Activated gamma-delta T cell treated with anti-CD3 and anti-CD28 coated beads, Interleukin-2, amount 50 U/mL, for 16 hours (primary cell): Measurements from ENCODE around the gene CARD9.
A peak's percentile ranks its signal among the peaks of the same experiment; 100 is the strongest.
"Not testable (repeated sequence)": the region's sequence is repeated elsewhere in the genome, so short reads cannot be mapped to it uniquely, and the experiment has no call there.

Source experiments
- DNase-seq: peaks from one replicate; pipeline ENCODE4 v3.0.0-alpha.2; 2020; ENCODE audit warnings: low read depth

The CARD9 gene, protein sequence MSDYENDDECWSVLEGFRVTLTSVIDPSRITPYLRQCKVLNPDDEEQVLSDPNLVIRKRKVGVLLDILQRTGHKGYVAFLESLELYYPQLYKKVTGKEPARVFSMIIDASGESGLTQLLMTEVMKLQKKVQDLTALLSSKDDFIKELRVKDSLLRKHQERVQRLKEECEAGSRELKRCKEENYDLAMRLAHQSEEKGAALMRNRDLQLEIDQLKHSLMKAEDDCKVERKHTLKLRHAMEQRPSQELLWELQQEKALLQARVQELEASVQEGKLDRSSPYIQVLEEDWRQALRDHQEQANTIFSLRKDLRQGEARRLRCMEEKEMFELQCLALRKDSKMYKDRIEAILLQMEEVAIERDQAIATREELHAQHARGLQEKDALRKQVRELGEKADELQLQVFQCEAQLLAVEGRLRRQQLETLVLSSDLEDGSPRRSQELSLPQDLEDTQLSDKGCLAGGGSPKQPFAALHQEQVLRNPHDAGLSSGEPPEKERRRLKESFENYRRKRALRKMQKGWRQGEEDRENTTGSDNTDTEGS

DNA sequence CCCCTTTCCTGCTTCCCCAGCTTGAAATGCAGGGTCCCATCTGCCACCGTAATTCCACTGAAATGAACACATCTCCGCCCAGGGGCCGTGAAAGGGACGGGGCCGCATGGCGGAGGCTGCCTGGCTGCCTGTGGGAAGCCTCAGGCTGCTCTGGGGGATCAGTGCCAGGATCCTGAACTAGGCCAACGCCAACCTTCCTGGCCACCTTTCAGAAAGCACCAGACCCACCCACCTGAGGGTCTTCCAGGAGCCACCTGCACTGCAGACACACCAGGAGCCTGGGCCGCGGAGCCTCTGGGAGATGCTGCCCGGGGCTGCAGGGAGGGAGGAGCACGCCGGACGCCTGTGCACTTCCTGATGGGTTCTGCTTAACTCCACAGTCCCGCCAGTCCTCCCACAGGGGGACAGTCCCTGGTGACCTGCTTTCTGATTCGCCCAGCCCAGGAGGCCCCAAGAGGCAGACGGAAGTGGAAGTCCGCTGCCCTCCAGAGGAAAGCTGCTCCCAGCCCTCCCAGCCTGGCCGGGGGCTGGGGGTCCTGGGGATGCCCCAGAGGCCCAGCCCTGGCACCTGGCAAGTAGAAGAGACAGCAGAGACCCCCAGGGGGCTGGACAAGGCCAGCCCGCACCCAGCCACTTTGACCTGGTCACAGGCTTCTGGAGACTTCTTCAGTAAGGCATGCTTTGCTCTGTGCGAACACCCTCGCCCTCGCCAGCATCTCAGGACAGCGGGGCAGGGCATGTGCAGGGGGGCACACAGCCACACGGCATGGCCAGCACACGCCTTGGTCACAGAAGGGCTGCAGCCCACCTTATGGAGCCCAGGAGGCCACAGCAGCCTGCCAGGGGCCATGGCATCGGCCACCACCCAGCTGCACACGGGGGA is at the start of gene CARD9:
TSS of gene CARD9 (minus strand) at position 370 of the 883 bp plus-strand sequence. CDS start 1,591 bp downstream, outside the sequence.
- DNase-seq: no peak

DNA sequence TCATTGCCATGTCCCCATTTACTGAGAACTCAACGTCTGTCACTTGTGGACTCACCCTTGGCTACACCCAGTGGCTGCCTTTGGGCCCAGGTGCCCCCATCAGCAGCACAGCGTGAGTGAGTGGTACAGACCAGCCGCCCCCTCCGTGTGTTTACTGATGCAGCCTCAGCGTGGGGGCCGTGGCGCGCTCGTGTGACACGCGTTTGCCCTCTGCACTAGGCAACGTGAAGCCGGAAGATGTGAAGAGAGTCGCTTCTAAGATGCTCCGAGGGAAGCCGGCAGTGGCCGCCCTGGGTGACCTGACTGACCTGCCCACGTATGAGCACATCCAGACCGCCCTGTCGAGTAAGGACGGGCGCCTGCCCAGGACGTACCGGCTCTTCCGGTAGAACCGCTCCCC is 49.4 kb upstream of the CARD9 start:
- no peak for DNase-seq

DNA sequence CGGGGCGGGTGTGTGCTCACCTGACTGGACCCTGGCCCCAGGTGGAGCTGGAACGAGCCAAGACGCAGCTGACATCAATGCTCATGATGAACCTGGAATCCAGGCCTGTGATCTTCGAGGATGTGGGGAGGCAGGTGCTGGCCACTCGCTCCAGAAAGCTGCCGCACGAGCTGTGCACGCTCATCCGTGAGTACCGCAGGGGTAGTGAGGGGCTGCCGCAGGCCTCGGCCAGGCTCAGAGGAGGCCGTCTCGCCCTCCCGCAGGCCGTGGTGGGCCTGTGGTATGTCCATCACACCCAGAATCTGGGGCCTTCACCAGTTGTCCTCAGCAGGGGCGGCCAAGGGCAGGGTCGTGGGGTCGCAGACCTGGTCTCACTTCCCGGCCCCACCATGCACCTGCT is 48.3 kb upstream of the CARD9 start:
- no peak for DNase-seq

DNA sequence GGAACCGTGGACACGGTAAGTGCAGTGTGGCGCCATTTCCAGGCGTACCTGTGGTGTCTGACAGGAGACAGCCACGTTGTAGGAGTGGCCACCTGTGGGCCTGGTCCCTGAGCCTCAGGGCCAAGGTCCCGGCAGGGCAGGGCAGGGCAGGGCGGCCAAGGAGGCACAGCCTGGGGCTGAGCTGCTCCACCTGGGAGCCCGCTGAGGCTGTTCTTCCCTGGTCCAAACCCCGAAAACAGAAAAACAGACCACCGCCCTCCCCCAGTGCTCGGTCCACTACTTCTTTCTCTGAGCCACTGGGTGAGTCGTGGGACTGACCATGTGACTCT is 45.6 kb upstream of the CARD9 start:
- DNase-seq: no peak

DNA sequence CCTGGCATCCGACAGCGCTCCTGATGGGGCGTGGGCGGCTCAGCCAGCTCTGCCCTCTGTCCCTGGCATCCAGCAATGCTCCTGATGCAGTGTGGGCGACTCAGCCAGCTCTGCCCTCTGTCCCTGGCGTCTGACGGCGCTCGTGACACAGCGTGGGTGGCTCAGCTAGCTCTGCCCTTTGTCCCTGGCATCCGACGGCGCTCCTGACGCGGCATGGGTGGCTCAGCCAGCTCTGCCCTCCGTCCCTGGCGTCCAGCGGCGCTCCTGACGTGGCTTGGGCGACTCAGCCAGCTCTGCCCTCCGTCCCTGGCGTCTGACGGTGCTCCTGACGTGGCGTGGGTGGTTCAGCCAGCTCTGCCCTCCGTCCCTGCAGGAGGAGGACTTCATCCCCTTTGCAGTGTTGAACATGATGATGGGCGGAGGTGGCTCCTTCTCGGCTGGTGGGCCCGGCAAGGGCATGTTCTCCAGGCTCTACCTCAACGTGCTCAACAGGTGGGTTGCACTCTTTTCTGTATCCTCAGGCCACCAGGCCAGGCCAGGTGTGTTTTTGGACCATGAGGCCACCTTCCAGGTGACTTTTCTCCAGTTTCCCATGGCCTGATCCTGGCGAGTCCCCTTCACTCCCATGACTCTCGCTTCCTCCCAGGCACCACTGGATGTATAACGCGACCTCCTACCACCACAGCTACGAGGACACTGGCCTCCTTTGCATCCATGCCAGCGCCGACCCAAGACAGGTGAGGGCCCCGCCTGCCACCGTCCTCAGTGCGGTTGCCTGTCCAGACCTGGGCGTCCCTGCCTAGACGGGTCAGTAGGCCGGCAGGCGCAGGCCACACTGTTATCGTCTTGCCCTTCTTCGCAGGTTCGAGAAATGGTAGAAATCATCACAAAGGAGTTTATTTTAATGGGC is 45.0 kb upstream of the CARD9 start:
- DNase-seq: no peak

DNA sequence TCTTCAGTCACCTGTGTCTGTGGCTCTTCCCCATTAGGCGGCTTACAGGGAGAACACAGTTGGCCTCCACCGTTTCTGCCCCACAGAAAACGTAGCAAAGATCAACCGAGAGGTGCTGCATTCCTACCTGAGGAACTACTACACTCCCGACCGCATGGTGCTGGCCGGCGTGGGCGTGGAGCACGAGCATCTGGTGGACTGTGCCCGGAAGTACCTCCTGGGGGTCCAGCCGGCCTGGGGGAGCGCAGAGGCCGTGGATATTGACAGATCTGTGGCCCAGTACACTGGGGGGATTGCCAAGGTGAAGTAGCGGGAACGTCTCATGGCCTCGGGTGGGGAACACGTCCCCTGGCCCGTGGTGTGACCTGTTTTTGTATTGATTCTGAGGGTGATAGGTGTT is 43.4 kb upstream of the CARD9 start:
- no peak for DNase-seq

DNA sequence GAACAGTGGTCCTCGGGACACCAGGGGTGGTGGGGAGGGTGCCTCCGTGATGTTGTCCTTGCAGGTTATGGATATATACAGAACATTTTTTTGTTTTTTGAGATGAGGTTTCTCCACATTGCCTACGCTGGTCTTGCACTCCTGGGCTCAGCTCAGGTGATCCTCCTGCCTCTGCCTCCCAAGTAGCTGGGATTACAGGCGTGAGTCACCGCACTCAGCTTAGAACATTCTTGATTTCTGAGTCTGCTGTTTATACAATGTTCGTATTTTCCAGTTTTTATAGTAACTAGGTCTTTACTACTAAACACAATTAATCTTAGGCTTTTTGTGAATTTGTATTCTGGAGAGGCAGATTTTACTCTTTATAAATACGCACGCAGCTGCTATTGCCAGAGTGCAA is 43.0 kb upstream of the CARD9 start:
- no peak for DNase-seq

DNA sequence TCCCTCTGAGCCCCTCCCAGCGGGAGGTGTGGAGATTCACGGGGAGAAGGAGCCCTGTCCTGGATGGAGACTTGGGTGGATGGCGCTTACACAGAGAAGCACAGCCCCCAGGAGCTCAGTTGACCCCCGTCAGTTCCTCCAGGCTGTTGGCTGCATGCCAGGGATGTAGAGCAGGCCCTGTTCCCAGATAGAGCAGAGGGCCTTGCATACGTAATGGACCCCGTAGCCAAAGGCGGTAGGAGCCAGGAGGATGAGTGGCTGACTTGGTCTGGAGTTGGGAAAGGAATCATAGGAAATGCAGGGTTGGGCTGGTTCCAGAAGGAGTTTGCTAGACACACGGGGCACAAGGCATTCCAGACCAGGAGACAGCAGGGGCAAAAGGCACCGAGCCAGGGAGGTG is 39.5 kb upstream of the CARD9 start:
- DNase-seq: no peak

DNA sequence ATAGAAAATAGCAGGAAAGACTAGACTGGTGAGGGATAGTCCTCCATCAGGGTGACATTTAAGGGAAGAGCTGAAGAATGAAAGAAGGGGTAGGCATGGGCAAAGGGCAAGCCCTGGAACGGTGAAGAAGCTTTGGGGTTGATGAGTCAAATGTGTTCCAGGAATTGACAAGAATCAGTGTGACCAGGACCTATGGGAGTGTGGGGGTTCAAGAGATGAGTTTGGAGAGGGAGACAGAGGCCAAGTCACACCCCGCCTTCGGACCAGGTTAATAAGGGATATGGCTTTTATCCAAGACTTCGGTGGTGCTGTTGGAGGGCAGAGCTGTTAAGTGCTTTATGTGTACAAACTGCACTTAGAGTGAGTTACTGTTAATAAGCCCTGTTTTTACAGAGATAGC is 37.9 kb upstream of the CARD9 start:
- DNase-seq: no peak

DNA sequence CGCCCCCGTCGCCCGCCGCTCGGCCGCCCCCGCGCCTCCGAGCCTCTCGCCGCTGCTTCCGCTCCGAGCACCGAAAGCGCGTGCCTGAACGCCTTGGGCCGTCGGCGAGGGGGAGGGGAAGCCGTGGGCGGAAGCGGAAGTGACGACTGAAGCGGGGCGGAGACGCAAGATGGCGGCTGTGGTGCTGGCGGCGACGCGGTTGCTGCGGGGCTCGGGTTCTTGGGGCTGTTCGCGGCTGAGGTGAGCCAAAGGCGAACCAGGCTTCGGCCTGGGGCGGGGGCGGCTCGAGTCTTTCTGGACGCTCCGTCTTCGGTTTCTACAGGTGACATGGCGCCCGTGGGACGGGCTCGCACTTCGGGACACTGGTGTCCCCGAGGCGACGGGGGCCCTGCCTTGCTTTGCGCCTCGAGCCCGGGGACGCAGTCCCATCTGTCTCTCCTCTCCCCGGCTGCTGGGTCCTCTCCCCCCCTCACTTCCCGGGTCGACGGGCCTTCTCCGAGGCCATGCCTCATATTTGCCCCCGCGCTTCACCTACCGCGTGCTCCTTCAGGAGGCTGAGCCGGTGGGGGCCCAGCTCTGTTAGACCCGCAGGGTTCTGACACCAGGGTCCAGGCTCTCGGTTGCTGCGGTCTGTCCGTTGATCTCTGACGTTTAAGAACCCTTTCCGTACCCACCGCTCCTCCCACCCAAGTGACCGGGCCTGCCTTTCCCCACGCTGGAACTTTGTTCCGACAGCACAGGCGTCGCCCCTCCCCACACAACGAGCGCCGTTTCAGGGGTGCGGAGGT is 37.2 kb upstream of the CARD9 start, which contains the start of the genes ENTR1 and PMPCA:
TSS of gene ENTR1 (minus strand) at position 115 of the 788 bp plus-strand sequence. CDS start 217 bp downstream, outside the sequence.
TSS of gene PMPCA (plus strand) at position 159 of the 788 bp plus-strand sequence. CDS start at position 170, 11 bp downstream.
- DNase-seq: peak; percentile 93

DNA sequence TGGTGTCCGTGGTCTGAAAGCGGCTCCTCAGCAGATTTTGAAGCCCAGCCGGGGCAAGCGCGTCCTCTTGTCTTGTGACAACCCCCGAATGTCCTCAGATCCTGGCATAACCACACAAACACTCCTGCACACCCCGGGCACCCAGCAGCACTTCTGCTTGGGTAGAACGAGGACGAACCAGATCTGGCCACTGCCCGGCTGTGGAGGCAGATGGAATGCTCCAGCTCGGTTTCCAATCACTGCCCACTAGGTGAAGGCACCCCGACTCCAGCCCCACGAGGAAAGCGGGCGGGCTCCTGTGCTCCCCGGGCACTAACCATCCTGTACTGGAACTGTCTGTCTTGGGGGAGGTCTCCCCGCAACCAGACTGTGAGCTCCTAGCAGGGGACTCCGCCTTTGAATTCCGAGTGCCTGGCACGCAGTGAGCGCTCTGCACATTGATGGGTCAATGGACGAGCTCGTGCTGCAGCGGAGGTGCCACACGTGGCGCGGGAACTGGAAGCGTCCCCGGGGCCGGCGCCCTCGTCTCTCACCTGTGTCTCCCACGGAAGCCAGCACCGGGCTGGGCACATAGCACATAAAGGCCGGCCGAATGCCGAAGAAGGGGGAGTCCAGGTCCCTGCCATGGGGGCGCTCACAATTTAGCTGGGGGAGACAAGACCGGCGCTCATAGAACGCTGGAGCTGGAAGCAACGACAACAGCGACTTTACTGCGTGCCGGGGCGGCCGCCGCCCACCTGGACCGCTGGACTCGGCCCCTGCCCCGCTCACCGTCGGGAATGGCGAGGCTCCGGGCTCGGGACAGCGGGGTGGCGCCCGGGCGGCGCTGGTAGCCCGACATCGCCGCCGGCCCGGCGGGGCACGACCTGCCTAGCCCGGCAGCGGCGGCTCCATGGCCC is 36.3 kb upstream of the CARD9 start:
- DNase-seq: no peak

DNA sequence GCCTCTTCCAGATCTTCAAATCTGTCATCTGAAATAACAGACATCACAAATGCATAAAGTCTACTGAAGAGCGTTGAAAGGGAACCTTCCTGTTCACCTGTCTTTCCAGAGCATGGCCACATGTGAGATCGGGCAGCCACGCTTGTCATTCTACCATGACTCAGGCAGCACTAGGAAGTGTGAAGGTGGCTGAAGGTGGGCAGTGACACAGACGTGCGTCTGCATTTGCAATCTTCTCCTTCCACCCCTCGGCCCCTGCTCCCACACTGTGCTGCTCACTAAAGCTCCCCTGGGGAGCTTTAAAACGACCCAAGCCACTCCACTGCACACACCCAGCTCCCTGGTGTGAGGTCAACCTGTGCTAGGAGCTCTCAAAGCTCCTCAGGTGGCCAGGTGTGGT is 34.4 kb upstream of the CARD9 start:
- DNase-seq: no peak

DNA sequence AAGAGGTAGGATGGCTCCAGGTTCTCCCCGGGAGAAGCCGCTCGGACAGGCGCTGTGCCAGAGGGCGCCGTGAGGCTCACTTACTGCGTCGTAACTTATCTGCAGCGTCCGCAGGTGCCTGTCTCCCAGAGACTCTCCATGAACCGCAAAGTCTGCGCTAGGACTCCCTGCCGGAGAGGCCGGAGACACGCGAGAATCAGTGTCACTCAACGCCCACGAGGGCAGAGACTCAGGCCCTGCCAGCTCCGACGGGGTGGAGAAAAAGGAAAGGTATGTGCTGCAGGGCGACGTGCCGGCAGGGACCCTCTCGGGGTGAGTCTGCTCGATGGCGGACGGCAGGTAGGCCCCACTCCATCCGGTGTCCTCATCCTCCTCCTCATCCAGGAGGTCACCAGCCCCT is 33.6 kb upstream of the CARD9 start:
- not testable (repeated sequence) for DNase-seq

DNA sequence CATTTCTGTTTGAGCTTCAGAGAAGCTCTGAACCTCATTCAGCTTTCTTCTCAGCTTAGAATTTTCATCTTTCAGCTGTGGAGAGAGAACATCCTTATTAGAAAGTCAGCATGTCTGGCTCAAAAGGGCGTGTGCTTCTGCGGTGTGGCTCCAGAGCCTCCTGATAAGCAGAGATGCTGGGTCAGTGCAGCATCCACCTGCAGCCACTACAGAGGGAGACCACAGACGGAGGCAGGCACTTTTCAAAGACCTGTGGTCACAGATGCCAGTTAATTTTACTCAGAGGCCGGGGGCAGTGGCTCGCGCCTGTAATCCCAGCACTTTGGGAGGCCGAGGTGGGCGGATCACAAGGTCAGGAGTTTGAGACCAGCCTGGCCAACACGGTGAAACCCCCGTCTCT is 32.4 kb upstream of the CARD9 start:
- DNase-seq: not testable (repeated sequence)

DNA sequence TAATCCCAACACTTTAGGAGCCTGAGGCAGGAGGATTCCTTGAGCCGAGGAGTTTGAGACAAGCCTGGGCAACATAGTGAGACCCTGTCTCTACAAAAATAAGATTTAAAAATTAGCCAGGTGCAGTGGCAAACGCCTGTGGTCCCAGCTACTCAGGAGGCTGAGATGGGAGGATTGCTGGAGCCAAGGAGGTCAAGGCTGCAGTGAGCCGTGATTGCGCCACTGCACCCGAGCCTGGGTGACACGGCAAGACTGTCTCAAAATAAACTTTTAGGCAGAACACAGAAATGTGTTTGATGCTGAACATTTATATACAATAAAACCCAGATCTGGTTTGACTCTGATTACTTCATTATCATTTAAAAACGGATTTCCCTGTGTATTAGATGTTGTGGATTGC is 32.0 kb upstream of the CARD9 start:
- no peak for DNase-seq

DNA sequence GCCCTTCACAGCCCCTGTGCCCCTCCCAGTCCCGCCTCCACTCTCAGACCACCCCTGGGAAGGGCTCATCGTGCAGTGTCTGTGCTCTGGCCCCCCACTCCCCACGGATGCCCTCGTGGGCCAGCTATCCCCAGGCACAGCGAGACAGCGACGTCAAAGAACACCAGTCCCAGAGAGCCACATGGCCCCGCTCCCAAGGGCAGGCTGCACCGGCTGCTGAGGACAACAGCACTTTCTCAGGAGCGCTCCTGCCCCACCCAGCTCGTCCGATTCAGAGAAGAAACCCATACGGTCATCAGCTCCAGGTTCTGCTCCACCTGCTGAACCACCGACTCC is 31.3 kb upstream of the CARD9 start:
- no peak for DNase-seq

DNA sequence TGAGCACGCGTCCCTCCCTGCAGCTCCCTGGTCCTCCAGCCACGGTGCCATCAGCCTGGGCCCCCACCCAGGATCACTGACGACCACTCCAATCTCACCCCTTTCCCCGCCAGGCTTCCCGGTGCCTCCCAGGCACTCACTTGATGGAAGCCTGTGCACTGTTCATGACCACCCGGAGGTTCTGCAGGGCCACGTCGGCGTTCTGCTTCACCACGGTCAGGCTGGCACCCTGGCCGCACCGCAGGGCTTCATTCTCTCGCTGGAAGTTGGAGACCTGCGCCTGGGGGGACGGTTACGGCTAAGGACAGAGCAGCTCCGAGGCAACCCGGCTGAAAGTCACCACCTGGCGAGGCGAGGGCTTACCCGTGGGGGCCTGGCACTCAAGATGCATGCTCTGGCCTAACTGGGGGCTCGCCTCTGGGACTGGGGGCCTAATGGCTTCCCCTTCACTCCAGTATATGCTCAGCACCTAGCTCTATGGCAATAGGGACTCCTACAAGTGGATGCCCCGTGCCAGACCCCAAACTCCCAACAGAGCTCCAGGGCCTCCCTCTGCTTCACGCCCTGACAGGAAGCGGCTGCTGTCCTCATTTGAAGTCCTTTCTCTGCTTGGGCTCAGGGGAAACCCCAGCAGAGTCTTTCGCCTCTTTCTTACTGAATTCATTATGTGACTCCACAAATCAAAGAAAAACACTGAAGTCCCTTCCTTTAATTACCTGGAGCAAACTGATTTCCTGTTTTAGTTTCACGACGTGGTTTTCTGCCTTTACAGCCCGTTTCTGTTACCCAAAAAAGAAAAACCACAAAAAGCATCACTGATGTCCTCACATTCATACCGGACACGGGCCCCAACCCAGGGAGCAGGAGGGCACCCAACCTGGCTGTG is 30.7 kb upstream of the CARD9 start:
- DNase-seq: no peak

DNA sequence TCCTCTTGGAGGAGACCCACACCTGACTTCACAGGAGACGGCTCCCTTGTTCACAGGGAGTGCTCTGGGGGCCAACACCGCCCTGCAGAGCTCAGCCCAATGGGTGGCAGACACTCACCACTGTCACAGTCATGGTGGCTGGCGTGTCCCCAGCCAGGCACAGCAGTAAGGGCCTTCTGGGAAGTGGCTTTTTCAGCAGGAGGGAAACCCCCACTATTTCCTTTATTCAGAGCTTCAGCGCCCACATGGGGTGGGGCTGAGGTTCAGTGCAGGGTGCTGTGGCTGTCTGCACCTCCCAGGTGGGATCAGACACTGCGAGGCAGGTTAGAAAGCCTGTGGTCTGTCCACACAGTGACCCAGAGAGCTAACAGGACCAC is 30.1 kb upstream of the CARD9 start:
- DNase-seq: peak; percentile 61

DNA sequence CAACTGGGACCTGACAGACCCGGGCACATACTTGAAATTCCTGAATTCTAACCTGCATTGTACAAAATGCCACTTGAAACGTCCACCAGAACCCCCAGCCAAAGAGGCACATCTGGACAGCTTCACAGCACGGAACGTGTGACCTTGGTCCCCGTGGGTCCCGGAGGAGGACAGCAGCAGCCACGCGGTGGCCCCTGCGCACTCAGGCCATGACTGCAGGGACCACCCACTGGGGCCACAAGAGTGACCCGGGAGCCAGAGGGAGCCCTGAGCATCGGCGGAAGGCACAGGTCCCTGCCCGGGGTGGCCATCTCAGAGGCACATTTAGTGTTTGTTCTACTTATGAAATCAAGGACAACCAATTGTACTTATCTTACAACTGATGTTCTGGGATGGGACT is 28.6 kb upstream of the CARD9 start:
- DNase-seq: no peak
